AG04450 (cell line): ENCODE results near the gene MPND. TPM values are rescaled to one million over a fixed set of nuclear protein-coding genes. Genes with fewer than 3 reads are reported as not detected.

Experiments used
- CTCF ChIA-PET: fragments of 300-600, 350-600 bp; formaldehyde crosslinking; extraction: SDS; loops from one replicate; lab custom pipeline; 2022; ENCODE audit warnings: antibody characterized with exemption, inconsistent platforms; lab: Charles Lee
- POLR2A ChIA-PET: fragments of 350-600 bp; formaldehyde crosslinking; extraction: SDS; loops from one replicate; lab custom pipeline; 2021; ENCODE audit warnings: antibody characterized with exemption, inconsistent platforms; lab: Yijun Ruan, JAX
- DNase-seq: peaks from one replicate; pipeline ENCODE4 v3.0.0-alpha.2; 2011; ENCODE audit warnings: low read depth, low spot score
- H3K27ac ChIP-seq: one replicate; pipeline ENCODE4 v1.5.1; 2012; ENCODE audit warnings: low read depth, low read length, control low read depth
- H3K27me3 ChIP-seq: one replicate; pipeline ENCODE4 v1.6.0; 2012; ENCODE audit warnings: low read length; ENCODE audit not compliant: control insufficient read depth, insufficient read depth
- H3K4me3 ChIP-seq: 2 replicates; pipeline ENCODE4 v1.5.1; 2011; ENCODE audit warnings: mild to moderate bottlenecking, low read depth, low read length, control low read depth
- H3K9me3 ChIP-seq: 2 replicates; pipeline ENCODE4 v1.5.1; 2012; ENCODE audit warnings: low read length; ENCODE audit not compliant: control insufficient read depth, insufficient read depth
- polyA plus RNA-seq: library from polyadenylated mRNA; depleted of rRNA; stranded (reverse); fragments of >200 nt; gene quantifications from 2 replicates; pipeline ENCODE4 v1.2.3, GENCODE V29; 2011
- TF ChIP-seq, protein P1 (sequence below): IDR thresholded peaks from 2 replicates; pipeline ENCODE4 v1.5.1; 2011; ENCODE audit warnings: low read depth, low read length, control low read depth, inconsistent platforms

The MPND gene
- polyA plus RNA-seq, 1 experiment: 5.1 TPM

DNA sequence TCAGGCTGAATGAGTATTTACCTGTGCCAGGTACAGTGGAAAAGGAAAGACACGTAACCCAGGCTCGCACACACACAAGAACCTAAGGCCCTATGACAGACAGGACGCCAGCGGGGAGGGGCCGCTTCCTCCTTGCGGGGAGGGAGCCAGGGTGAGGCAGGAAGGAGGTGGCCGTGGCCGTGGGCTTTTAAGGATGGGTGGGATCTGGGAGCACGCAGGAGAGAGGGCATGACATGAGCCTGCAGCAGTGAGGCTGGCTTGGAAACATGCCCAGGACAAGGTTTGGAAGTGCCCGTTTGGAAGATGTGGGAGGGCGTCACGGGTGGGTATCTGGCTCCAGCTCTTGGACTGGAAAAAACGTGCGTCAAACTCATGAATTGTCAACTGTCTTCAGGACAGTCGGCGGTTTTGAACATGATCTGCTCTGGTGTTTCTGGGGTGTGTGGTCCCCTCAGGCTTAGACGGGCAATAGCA, 36.9 kb downstream of the MPND start:
- TF ChIP-seq, protein P1, sequence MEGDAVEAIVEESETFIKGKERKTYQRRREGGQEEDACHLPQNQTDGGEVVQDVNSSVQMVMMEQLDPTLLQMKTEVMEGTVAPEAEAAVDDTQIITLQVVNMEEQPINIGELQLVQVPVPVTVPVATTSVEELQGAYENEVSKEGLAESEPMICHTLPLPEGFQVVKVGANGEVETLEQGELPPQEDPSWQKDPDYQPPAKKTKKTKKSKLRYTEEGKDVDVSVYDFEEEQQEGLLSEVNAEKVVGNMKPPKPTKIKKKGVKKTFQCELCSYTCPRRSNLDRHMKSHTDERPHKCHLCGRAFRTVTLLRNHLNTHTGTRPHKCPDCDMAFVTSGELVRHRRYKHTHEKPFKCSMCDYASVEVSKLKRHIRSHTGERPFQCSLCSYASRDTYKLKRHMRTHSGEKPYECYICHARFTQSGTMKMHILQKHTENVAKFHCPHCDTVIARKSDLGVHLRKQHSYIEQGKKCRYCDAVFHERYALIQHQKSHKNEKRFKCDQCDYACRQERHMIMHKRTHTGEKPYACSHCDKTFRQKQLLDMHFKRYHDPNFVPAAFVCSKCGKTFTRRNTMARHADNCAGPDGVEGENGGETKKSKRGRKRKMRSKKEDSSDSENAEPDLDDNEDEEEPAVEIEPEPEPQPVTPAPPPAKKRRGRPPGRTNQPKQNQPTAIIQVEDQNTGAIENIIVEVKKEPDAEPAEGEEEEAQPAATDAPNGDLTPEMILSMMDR: no peak
- no peaks in the 10 kb centered on the region for H3K27me3 ChIP-seq
- DNase-seq: no peak
- CTCF ChIA-PET: interaction anchor here (0.6 to 0.9 kb wide), 3 partner anchors 14 to 22 kb away, joined by 3 to 17 read pairs (median 6); partner anchors contain the start of genes CHAF1A and SH3GL1
- POLR2A ChIA-PET: interaction anchor here (0.9 kb wide), 1 partner anchor 20 kb away, joined by 5 read pairs; the partner anchor contains the start of gene SH3GL1
- H3K27ac ChIP-seq: peak overlapping the region; percentile 11
- no peak overlapping the region for H3K4me3 ChIP-seq
- H3K9me3 ChIP-seq: no peaks in the 10 kb centered on the region

DNA sequence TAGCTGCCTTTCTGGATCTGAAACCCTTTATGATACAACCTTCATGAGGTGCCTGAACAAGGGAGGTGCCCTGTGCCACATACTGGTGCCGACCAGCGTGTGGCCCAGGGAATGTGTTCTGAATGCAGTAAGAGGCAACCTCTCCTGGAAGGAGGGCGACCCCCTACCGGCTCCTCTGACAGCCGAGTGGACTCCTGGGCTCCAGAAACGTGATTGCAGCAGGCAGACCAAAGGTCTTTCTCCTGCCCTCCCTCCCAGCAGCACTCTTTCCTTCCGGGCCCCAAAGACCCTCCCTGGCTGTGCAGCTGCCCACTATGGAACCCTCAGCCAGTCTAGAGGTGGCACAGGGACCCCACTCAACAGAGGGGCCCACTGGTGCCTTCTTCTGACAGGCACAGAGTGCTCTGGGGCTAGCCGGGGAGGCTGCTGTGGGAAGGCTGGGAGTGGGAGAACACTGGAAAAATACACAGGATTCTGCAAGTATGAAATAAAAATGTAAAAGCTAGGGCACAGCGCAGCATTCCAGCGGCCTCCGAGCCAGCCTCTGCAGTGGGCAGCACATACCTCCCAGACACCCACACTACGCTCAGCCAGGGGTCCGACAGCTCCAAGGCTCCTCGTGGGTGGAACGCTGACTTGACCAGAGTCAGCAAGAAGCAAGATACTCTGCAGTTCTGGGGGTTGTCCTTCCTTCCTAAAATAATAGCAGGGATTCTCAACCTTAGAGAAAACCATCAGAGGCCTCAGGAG, 42.1 kb downstream of the MPND start:
- no peaks in the 10 kb centered on the region for H3K27me3 ChIP-seq
- CTCF ChIA-PET: interaction anchor here (0.7 to 1.6 kb wide), 6 partner anchors 9 to 32 kb away, joined by 3 to 7 read pairs (median 4); no protein-coding TSS in a partner anchor
- no peak for DNase-seq
- POLR2A ChIA-PET: interaction anchor here (0.7 to 0.9 kb wide), 4 partner anchors 33 to 139 kb away, joined by 5 to 11 read pairs (median 6); partner anchors contain the start of gene YJU2
- H3K27ac ChIP-seq: peak overlapping the region; percentile 65
- TF ChIP-seq, protein P1: no peak
- no peaks in the 10 kb centered on the region; the same call in 1 of the 2 replicates for H3K9me3 ChIP-seq
- H3K4me3 ChIP-seq: no peak overlapping the region

DNA sequence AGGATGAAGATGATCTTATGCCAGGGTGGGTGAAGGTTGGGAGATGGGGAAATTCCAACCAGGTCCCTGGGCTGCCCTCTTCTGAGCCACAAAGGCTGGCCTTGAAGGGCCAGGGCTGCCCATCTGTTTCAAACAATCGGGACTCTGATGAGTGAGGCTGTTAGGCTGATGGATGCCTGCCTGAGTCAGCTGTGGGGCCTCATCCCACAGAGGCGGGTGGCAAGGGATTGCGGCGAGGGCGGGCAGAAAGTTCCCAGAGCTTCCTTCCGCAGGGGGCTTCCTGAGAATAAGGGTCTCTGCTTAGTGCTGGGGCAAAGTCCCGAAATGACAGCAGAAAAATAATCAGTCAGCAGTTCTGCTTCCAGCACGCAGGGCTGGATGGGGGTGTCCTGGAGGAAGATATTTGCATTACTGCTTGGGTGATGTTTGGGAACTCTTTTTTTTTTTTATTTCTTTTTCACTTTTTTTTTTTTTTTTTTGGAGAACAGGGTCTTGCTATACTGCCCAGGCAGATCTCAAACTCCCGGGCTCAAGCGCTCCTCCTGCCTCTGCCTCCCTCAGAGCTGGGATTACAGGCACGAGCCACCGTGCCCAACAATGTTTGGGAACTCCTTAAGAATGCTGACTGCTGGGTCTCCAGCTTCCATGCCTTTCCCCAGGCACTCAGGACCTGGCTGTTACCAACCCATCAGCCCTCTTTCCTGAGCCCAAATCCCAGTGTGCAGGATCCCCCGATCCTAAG, 42.9 kb downstream of the MPND start:
- Histone ChIP-seq H3K9me3 (no peaks in the 10 kb centered on the region; the same call in 1 of the 2 replicates), H3K4me3 (no peak overlapping the region), H3K27me3 (no peaks in the 10 kb centered on the region), H3K27ac (peak overlapping the region; percentile 65)
- DNase-seq: no peak
- TF ChIP-seq, protein P1: peak; percentile 57
- ChIA-PET CTCF (interaction anchor here (0.7 to 1.5 kb wide), 6 partner anchors 9 to 1605 kb away, joined by 3 to 7 read pairs (median 4); no protein-coding TSS in a partner anchor), POLR2A (interaction anchor here (0.7 to 0.9 kb wide), 3 partner anchors 42 to 139 kb away, joined by 6 to 11 read pairs (median 6); partner anchors contain the start of gene YJU2)

DNA sequence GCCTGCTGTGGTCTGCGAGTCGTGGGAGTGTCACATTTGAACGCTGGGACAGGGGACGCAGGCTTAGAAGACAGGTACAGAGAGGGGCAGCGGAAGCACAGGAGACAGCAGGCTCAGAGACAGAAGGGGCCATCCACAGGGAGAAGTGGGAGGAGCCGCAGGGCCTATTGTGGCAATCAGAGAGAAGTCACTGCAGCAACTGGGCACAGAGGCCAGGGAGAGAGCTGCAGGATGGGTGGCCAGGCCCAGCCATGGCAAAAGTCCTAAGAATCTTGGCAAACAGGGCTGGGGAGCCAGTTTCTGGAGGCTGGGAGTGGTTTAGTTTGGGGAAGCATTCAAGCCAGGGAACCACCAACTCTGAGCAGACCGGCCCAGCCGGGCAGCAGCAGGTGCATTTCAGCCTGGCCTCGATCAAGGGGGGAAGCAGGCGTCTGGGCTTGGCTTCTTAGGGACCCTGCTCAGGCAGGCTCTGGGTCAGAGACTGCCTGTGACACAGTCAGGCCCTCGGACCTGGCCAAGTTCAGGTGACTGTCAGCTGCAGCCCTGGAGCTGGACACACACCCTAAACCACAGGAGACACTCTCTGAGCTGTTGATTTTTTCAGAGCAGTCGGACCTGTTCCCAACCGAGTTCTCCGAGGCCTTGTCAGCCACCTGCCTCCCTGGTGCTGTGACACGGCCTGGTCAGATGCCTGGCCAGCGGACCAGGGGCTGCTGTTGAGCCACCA, 45.1 kb downstream of the MPND start:
- Histone ChIP-seq H3K4me3 (no peak overlapping the region), H3K27ac (peak overlapping the region; percentile 11), H3K9me3 (no peaks in the 10 kb centered on the region; the same call in 1 of the 2 replicates), H3K27me3 (no peaks in the 10 kb centered on the region)
- TF ChIP-seq, protein P1: no peak
- ChIA-PET POLR2A (no interaction called here), CTCF (interaction anchor here (0.6 to 1.7 kb wide), 3 partner anchors 13 to 117 kb away, joined by 4 to 6 read pairs (median 5); no protein-coding TSS in a partner anchor)
- no peak for DNase-seq
